DMS153 (cell line): ENCODE measurements around the gene MAD1L1.

Experiments
- DNase-seq: peaks from one replicate; lab custom pipeline; 2025; lab: John Stamatoyannopoulos, UW

Gene MAD1L1

DNA sequence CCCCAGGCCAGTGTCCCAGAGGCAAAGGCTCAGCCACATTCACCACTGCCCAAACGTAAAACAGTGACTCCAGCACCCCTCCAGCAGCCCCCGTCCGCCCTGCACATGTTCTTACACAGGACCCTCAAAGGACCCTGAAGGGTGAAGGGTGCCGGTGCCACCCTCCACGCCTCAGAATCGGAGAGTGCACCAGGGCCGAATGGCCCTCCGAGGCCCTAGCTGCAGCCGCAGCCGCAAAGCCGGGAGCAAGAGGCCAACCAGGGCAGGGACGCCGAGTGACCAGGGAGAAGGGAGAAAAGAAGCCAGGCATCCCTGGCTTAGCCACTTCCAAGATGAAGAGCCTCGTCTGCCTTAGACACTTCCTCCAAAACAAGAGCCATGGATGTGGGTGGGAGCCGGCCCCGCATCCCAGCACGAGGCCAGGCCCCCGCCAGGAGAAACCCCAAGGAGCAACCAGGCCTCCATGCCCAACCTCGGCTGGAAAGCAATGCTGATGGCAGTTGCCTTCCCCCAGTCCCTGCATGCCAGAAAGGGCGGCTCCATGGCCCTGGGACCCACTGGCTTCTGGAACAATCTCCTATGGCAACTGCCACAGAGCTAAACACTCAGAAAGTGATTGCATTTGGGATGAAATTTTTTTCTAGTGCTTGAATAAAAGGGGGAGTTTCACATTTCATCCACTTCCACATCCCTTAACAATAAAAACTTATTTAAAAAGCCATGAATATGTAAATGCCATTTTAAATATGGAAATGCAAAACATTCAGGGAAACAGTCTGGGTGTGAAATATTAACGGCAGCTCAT lies 92.3 kb downstream of the MAD1L1 start:
- no peak for DNase-seq

GRCh38 chr7:2139004-2139699 lies 93.6 kb downstream of the MAD1L1 start:
- no peak for DNase-seq

DNA sequence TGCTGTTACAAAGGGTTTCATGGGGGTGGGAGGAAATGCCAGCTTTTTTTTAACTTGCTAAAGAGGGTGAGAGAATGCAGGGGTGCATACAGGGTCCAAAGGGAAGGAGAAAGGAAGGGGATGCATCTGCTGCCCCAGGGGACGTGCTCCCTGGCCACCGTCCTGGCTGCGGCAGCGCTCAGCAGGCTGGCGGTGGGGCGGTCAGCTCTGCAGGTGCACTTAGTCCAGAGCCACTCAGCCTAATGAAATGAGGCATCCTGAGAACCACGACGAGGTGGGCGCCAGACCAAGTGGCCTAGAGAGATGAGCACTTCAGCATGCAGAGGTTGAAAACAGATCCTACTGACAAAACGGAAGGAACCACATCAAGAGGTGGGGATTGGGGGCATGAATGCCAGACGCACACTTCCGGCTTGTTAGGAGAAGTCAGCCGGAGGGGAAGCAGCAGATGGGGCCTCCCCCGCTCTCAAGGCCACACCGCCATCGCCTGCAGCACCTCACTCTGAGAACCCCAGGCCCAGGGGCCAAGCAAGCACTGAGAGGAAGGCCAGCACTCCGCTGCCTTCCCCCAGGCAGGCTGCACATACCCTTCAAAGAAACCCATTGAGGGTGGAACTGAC lies 94.5 kb downstream of the MAD1L1 start:
- no peak for DNase-seq

DNA sequence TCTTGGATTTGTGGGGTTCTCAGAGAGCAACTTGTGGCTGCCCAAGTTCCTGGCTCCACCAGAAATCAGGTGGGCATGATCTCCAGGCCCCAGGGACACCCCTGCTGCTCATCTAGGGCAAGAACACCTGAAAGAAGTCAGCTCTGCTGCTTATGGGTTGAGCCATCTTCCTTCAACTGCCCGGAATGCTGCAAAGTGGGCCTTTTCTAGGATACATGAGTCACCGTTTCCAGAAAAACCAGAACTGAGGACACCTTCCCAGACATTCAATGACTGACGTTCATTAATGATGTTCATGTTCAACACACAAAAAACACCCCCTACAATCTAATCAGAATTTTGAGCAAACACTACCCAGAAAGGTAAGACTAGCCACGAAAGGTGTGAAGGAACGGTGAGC lies 98.0 kb downstream of the MAD1L1 start:
- no peak for DNase-seq

GRCh38 chr7:2132243-2132642 lies 100.5 kb downstream of the MAD1L1 start:
- no peak for DNase-seq

DNA sequence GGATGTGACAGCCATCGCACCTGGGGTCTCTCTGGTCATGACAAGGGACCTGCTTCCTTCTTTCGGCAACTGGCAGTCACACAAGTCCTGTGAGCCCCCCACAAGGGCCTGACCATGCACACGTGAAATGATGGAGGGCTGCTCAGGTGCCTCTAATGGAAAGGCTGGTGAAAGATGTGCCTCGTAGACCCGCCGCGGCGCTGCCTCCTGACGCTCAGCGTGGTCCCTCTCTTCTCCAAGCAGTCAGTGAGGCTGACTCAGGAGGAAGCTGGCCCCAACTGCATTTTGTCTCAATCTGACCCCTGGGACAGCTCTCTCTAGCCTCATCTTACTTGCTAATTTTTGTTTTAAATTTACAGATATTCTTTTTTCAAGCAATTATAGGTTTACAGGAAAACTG lies 100.9 kb downstream of the MAD1L1 start:
- DNase-seq, result no peak

DNA sequence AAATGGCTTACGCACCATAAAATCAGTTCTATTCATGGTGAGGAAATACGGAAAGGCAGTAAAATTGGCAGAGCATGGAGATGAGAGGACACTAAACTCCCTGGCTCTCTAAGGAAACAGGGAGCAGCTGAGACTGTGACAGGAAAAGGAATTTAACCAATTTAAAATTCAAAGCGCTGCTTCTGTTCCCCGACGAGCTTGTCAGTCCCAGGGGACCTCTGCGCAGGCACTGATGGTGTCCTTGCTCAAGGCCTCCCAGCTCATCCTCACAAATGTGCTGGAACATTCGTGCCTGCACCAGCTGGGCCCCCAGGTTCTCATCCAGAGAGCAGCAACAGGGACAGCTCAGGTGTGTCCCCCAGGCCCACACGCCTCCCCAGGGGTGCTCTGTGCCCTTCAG lies 101.4 kb downstream of the MAD1L1 start:
- no peak for DNase-seq

DNA sequence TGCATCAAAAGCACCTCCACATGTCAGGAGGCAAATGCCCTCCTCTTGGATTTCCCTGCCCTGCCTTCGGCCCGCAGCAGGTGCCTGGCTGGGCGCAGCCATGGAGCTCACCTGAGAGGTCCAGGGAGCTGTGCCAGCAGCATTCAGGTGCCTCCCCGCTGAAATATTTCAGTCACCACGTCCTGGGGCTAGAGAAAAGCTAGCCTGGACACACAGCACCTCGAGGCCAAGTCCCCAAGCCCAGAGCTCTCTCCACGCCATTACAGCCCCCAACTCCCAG lies 102.7 kb downstream of the MAD1L1 start:
- DNase-seq, result no peak

GRCh38 chr7:2129323-2130095 lies 103.2 kb downstream of the MAD1L1 start:
- peak; percentile 62 for DNase-seq

DNA sequence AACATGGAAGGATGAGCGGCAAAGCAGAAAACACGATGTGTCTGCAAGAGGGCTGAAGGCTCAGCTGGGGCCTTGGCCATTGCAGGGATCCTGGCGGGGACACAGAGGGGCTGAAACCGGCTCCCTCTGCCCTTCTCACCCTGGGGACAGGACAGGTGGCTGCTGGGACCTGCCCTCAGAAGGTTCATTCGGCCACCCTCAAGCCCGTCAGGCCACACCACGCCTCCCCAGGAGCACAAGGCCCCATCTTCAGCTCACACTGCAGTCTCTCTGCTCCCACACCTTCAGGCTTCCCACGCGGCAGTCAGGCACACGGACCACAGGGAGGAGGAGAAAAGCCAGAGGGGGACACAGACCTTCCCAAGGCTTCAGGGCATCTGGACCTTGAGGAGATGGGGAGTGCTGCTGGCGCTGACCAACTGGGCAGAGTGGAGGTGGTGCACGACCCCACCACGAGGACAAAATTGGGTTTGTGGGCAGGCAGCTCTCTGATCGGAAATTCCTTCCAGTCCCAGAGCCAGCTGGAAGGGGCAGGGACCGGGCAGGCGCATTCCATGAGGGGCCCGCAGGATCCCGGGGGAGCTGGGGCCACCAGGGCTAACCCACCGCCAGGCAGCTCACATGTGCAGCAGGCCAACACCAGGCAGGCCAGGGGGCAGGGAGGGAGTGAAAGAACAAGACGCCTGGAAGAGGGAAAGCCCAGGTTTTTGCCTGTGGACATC lies 104.0 kb downstream of the MAD1L1 start:
- DNase-seq, result no peak

- DNase-seq, result peak; percentile 48
Observed at GRCh38 chr7:2126621-2127020, 106.1 kb downstream of the MAD1L1 start.

DNA sequence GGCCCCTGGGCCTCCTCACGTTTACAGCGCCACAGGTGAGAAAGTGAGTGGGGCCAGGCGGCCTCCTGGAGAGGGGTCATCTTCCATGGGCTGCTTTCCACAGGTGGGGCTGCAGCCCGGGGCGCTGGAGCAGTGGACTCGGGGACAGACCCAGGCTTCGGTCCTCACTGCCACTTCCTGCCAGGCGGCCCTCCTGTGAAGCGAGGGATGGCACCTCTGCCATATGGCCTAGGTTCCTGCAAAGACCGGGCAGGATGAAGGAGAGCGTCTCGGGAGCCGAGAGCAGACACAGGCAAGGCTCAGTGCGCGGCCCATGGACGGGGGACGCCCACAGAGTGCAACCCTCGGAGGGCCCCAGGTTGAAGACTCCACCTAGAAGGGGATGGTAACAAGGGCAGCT lies 106.8 kb downstream of the MAD1L1 start:
- no peak for DNase-seq

- DNase-seq, result no peak
Observed at GRCh38 chr7:2124604-2125345, 108.0 kb downstream of the MAD1L1 start.

GRCh38 chr7:2123916-2124315 lies 108.8 kb downstream of the MAD1L1 start:
- DNase-seq, result no peak

DNA sequence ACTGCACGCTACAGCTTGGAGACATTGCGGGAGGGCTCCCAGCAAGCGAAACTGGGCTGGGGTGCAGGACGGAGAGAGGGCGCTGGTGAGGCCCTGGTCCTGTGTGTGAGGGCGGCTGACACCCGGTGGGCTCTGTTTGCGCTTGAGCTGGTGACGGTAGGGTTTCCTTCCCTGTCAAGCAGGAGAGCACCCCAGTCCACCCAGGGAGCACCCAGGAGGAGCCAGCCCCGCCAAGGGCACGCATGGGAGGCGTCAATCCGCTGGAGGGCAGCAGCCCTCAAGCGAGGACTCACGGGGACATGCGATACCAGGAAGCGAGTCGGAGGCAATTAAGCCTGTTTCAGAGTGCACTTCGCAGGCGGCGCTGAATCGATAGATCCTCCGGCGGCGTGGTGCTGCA lies 109.4 kb downstream of the MAD1L1 start:
- peak; percentile 98 for DNase-seq

GRCh38 chr7:2122651-2123050 lies 110.1 kb downstream of the MAD1L1 start:
- no peak for DNase-seq

GRCh38 chr7:2120841-2121830 lies 111.6 kb downstream of the MAD1L1 start:
- DNase-seq, result no peak

DNA sequence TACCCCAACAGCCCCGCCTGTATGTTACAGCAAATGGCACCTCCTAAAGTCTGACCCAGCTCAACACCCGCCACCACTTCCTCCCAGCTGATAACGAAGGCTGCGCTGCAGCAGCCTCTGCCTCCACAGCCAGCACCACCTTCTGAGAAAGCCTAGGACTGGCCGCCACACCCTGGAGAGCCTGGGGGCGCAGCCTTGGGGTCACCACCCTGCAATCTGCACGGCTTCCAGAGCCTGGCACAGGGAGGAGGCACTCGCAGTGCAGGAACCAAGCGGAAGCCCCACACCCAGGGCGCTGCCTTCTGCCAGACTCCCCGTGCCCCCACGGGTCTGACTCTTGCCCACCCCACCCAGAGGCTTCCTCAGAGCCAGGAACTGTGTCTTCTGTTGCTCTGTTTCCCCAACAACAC lies 112.5 kb downstream of the MAD1L1 start:
- no peak for DNase-seq

DNA sequence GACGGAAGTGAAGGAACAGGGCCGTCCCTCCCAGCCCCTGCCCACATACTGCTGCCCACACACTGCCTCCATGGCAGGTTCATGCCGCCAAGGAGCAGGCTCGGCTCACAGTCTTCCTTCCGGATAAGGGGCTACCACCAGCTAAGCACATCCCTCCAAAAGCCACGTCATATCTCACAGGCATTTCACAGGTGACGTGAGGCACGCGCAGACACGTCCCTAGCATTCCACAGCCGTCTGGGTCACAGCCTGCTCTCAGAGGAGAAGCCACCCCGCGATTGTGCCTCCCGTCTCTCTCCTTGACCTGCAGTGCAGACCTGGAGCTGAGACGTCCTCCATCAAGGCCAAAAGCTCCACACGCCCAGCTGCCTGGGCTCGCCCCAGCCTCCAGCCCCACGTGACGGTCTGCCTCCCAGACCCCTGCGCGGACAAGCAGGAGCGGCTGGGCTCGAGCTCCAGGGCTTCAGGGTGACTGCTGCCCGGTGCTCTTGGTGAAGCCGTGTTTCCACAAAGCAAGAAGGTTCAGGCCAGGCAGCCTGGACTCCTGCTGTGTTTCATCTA lies 114.0 kb downstream of the MAD1L1 start:
- DNase-seq, result no peak

DNA sequence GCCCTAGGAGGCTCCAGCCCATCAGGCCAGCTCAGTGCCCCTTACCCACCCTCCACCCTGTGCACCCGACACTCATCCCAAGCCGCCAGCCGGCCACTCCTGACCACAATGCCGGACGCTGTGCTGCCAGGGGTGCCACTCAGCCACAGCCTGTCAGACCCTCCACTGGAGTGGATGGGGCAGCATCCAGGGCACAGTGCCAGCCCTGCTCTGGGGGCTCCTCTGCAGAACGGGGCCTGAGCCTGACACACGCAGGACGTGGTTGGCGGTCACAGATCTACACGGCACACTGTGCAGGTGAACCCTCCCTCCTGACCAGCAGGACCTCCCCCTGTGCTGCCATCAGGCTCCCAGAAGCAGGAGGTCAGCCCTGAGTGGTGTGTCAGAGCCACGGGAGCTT lies 114.7 kb downstream of the MAD1L1 start:
- DNase-seq, result no peak
